IPS-18a (cell line): Measurements from ENCODE around the gene HYCC2.
"Not testable (repeated sequence)": the region's sequence is repeated elsewhere in the genome, so short reads cannot be mapped to it uniquely, and the experiment has no call there.

Source experiments
- H3K27ac ChIP-seq: one replicate; pipeline ENCODE4 v1.5.1; 2013; ENCODE audit warnings: low read length
- H3K27me3 ChIP-seq: one replicate; pipeline ENCODE4 v1.6.1; 2013; ENCODE audit warnings: mild to moderate bottlenecking, low read length; ENCODE audit not compliant: control insufficient read depth, insufficient read depth
- H3K36me3 ChIP-seq: one replicate; pipeline ENCODE4 v1.6.1; 2013; ENCODE audit warnings: low read depth, low read length; ENCODE audit not compliant: control insufficient read depth
- H3K4me1 ChIP-seq: one replicate; pipeline ENCODE4 v1.6.1; 2013; ENCODE audit warnings: low read depth, low read length; ENCODE audit not compliant: control insufficient read depth
- H3K4me3 ChIP-seq: one replicate; pipeline ENCODE4 v1.5.1; 2013; ENCODE audit warnings: low read length
- H3K9ac ChIP-seq: one replicate; pipeline ENCODE4 v1.6.1; 2013; ENCODE audit warnings: mild to moderate bottlenecking, low read length, moderate library complexity
- H3K9me3 ChIP-seq: one replicate; pipeline ENCODE4 v1.6.1; 2013; ENCODE audit warnings: low read depth, low read length; ENCODE audit not compliant: control insufficient read depth

HYCC2 gene

DNA sequence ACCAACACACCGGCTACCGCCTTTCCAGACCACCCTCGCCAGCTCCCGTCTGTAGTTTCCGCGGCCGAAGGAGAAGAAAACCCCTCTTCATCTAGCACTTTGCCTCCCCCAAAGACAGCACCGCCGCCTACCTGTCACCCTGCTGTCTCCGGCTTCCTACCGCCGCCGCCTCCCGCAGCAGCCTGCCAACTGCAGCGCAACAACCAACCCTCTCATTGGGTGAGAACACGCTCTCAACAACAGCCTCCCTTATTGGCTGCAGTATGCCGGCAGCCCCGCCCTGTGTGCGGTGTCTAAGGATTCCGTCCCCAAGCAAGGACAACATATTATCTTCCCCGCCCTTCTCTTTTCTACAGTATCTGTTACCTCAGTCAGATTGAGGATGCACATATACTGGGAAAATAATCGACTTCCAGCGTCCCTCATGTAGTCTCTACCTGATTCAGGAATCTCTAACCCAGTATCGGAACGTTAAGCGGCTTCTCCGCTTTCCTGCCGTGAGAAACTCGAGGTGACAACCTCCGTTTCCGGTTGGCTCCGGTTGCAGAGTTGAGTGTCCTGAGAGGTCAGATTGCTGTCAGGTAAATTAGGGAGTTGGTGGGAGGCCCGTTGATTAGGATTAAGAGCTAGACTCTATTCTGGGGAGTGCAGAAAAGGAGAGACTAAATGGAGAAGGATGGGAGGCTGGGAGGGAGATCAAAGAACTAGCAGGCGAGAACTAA is at the start of gene HYCC2, which contains the start of gene NDUFB3:
HYCC2 (minus strand) TSS at position 193 of the 722 bp plus-strand sequence. CDS start 47,662 bp downstream, outside the sequence.
NDUFB3 (plus strand) TSS at position 523 of the 722 bp plus-strand sequence. CDS start 6,882 bp downstream, outside the sequence.
- Histone ChIP-seq H3K9me3 (no peaks in the 10 kb centered on the region), H3K4me3 (peak within 1 kb of the TSS; percentile 84), H3K27ac (peak within 1 kb of the TSS; percentile 98), H3K36me3 (no peaks in the 10 kb centered on the region), H3K27me3 (no peaks in the 10 kb centered on the region), H3K4me1 (peaks cover 5% of the 10 kb centered on the region), H3K9ac (peak within 1 kb of the TSS; percentile 90)

DNA sequence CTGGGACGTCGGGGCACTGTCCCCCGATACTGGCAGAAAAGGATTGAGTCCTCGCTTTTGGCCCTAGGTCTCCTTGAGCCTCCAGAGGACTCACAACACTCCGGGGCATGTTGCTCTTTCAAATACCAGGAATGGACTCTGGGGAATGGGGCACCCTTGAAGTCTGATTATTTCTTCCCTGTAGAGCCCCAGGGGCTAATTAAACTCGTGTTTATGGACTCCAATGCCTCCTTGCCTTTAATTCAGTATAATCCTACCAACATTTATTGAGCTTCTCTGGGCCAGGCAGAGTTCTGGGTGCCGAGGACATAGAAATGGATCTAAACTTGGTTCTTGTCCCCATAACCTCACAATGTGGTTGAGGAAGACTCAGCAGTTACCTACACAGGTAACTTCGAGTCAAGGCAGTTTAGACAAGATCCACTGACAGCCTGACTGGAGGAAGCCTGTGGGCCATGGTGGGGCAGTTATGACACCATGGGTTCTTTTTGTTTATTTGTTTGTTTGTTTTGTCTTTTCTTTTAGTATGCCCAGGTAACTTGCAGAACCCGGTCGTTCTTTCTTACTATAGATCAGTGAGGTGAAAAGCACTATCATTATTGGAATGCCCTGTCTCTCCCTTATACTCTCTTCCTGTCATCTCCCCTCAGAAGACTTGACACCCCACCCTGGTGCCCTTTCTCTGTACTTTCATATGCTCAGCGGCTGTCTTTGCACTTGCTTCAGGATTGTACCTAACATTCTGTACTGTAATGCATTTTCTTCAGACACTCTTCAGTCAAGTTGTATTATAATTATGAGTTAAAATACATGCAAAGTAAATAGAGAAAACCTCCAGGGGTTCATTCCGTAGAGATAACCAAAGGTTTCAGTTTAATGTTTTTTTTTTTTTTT is 47.7 kb upstream of the HYCC2 start:
- Histone ChIP-seq H3K36me3 (no peaks in the 10 kb centered on the region), H3K27ac (no peak overlapping the region), H3K9ac (no peak overlapping the region), H3K27me3 (no peaks in the 10 kb centered on the region), H3K4me1 (peaks cover 5% of the 10 kb centered on the region), H3K4me3 (peak overlapping the region; percentile 51), H3K9me3 (no peaks in the 10 kb centered on the region)

DNA sequence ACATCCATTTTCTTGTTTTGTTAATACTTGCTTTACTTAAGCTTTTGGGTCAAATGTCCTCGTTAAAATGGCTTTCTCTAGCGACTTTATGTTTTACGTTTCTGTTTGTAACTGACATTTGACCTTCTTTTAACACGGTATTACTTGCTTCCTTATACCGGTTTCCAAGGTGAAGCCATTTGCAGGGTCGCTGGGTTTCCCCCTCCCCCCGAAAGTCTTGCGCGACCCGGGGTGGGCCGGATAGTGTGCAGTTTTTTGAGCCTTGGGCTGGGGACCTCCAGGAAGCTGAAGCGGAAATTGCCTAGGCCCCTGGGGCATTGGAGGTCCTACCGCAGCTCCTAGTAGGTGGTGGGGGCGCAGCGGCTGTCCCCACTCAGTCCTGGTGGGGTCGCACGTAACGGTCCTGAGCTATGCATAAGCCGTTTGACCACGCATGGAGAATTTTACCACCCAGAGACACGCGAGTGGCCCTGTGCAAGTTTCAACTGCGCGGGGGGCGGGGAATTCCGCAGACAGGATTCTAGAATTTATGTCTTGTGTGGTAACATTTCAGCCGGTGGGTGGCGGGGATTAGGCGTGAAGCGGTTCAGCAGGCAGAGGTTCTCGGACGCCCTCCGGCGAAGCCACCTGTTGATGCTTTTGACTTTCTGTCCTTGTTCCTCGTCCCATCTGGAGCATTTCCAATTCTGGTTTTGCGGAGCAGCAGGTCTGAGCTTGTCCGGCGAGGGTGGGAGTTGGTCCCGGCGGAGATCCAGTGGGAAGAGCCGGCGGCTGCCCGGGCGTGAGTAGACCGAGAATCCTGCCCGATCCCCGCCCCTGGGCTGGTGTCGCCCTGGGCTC is 46.9 kb upstream of the HYCC2 start:
- Histone ChIP-seq H3K4me3 (peak overlapping the region; percentile 51), H3K9me3 (no peaks in the 10 kb centered on the region), H3K4me1 (peaks cover 5% of the 10 kb centered on the region), H3K9ac (no peak overlapping the region), H3K27ac (no peak overlapping the region), H3K27me3 (no peaks in the 10 kb centered on the region), H3K36me3 (no peaks in the 10 kb centered on the region)

DNA sequence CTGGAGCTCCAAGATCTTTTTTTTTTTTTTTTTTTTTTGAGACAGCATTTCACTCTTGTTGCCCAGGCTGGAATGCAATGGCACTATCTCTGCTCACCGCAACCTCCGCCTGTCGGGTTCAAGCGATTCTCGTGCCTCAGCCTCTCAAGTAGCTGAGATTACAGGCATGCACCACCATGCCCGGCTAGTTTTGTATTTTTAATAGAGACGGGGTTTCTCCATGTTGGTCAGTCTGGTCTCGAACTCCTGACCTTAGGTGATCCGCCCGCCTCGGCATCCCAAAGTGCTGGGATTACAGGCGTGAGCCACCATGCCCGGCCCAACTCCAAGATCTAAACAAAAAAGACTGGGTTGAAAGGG is 46.2 kb upstream of the HYCC2 start:
- H3K27me3 ChIP-seq, H3K27ac ChIP-seq, H3K4me3 ChIP-seq, H3K9ac ChIP-seq, H3K36me3 ChIP-seq, H3K9me3 ChIP-seq, H3K4me1 ChIP-seq: not testable (repeated sequence)

DNA sequence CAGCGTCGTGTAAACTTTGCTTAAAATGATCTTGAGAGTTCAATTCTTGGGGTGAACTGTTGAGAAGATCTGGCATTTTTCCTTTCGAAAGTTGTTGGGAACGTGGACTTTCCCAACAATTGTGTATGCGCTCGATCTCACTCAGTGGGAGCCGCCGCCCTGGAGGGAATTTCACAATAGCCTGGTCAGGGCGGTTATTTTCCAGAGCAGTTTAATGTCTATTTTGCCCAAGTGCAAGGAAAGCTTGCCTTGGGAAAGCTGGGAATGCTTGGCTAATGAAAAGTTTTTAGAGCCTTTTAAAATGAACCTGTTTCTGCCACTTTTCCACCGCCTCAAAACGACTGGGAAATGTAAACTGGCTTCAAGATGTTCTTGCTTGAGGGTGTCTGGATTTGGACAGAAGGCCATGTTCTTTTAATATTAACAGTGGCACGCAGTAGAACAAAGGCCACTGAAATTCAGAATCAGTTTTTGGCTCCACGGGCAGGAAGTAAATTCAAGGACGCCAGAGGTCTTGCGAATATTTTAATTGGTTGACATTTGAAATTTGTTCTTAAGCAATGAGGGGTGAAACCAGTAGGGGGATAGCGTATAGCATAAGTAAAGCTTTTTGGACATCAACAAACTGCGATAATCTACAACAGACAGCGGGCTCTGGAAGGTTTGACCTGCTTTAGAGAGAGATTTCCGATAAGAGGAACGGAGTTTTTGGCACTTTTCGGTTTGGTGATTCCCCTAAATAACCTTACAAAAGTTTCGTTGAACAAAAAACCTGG is 45.7 kb upstream of the HYCC2 start:
- Histone ChIP-seq H3K4me1 (peaks cover 5% of the 10 kb centered on the region), H3K4me3 (no peak overlapping the region), H3K9me3 (no peaks in the 10 kb centered on the region), H3K27me3 (no peaks in the 10 kb centered on the region), H3K36me3 (no peaks in the 10 kb centered on the region), H3K27ac (no peak overlapping the region), H3K9ac (no peak overlapping the region)

DNA sequence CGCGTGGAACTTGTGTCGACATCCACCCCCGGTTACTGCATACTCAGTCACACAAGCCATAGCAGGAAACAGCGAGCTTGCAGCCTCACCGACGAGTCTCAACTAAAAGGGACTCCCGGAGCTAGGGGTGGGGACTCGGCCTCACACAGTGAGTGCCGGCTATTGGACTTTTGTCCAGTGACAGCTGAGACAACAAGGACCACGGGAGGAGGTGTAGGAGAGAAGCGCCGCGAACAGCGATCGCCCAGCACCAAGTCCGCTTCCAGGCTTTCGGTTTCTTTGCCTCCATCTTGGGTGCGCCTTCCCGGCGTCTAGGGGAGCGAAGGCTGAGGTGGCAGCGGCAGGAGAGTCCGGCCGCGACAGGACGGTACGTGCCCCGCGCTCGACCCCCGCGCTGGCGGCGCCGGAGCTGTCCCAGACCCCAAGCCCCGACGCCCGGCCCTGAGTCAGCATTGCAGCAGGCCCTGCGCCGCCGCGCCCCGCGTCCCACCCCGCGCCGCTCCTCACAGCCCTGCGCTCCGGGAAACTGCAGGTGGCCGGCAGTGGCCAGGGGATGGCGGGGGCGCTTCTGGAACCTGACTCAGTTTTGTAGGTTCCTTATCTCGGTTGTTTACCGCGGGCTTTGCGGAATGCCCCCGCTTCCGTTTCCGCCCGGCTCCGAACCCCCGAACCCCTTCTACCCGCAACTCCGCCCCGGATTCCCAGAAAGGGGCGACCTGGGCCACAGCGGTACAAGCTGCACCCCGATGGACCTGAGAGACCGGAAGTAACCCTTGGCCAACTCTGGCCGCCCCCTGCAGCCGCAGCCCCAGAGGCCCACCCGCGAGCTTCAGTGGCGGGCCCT is 44.9 kb upstream of the HYCC2 start, which contains the start of gene CFLAR:
CFLAR (plus strand) TSS at position 50 of the 844 bp plus-strand sequence. CDS start 13,702 bp downstream, outside the sequence.
- Histone ChIP-seq H3K9ac (no peak within 1 kb of the TSS), H3K4me3 (no peak within 1 kb of the TSS), H3K4me1 (peaks cover 5% of the 10 kb centered on the region), H3K27me3 (no peaks in the 10 kb centered on the region), H3K9me3 (no peaks in the 10 kb centered on the region), H3K36me3 (no peaks in the 10 kb centered on the region), H3K27ac (no peak within 1 kb of the TSS)

DNA sequence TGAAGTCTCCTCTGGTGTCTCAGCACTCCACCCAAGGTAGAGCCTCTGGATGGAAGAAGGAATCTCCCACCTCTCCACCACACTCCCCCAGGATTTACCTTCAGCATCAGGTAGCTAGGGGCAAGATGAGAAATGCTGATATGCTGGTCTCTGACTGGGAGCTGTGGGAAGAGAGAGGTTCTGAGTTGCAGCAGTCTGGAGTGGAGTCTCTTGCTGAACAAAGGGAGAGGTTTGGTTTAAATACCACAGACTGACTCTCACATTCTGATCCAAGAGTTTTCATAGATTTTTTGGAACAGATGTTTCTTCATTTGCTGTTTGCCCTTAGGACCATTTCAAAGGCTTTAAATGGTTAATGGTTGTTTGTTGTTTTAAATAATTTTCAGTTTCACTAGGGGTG is 43.4 kb upstream of the HYCC2 start:
- H3K27me3 ChIP-seq = no peaks in the 10 kb centered on the region
- H3K27ac ChIP-seq = no peak overlapping the region
- H3K4me1 ChIP-seq = peaks cover 5% of the 10 kb centered on the region
- H3K9me3 ChIP-seq = no peaks in the 10 kb centered on the region
- H3K36me3 ChIP-seq = no peaks in the 10 kb centered on the region
- H3K4me3 ChIP-seq = no peak overlapping the region
- H3K9ac ChIP-seq = no peak overlapping the region

DNA sequence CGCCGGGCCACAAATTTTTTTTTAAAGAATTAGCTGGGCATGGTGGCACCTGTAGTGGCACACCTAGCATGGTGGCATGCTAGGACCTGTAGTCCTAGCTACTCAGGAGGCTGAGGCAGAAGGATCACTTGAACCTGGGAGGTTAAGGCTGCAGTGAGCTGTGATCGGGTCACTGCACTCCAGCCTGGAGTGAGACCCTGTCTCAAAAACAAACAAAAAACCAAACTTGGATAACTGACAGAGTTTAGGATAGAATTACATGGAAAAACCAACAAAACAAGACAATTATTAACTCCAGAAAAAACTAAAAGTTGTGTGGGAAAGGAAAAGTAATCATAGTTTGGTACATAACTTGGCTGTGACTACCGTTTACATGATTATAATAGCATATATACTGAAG is 42.9 kb upstream of the HYCC2 start:
- Histone ChIP-seq H3K27ac (no peak overlapping the region), H3K4me3 (no peak overlapping the region)

DNA sequence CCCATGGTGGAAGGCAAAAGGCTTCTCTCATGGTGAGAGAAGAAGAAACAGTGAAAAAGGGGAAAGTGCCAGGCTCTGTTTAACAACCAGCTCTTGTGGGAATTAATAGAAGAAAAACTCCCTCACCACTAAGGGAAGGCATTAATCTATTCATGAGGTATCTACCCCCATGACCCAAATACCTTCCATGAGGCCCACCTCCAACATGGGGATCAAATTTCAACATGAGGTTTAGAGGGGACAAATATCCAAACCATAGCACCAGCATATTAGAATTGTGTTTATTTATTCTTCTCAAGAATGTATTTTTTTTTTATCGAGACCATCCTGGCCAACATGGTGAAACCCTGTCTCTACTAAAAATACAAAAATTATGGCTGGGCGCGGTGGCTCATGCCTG is 39.6 kb upstream of the HYCC2 start:
- no peak overlapping the region for H3K27ac ChIP-seq
- H3K4me3 ChIP-seq = no peak overlapping the region
- H3K9ac ChIP-seq = no peak overlapping the region
- H3K4me1 ChIP-seq = no peaks in the 10 kb centered on the region
- no peaks in the 10 kb centered on the region for H3K27me3 ChIP-seq
- H3K9me3 ChIP-seq = no peaks in the 10 kb centered on the region
- no peaks in the 10 kb centered on the region for H3K36me3 ChIP-seq

More for the DNA sequence above, 42.9 kb upstream of the HYCC2 start:
- H3K9ac ChIP-seq = no peak overlapping the region
- H3K4me1 ChIP-seq = peaks cover 5% of the 10 kb centered on the region
- no peaks in the 10 kb centered on the region for H3K36me3 ChIP-seq
- no peaks in the 10 kb centered on the region for H3K27me3 ChIP-seq
- no peaks in the 10 kb centered on the region for H3K9me3 ChIP-seq

DNA sequence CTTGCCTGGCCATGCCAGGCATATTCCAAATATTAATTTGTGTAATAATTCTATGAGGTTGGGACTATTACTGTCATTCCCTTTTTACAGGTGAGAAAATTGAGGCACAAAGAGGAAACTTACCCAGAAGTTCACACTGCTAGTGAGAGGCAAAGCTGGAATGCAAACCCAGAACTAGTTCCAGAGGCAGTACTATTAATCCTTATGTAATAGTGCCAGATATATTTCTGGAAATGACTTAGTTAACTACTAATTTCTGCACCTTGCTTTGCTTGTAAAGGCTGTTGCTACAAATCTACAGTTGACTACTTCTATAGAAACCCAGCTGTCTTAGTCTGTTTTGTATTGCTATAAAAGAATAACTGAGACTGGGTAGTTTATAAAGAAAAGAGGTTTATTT is 39.1 kb upstream of the HYCC2 start:
- no peaks in the 10 kb centered on the region for H3K4me1 ChIP-seq
- no peaks in the 10 kb centered on the region for H3K36me3 ChIP-seq
- H3K27me3 ChIP-seq = no peaks in the 10 kb centered on the region
- H3K4me3 ChIP-seq = no peak overlapping the region
- no peak overlapping the region for H3K27ac ChIP-seq
- H3K9me3 ChIP-seq = no peaks in the 10 kb centered on the region
- H3K9ac ChIP-seq = no peak overlapping the region
